ENCODE measurements around the gene AATF. TPM values are rescaled to one million over a fixed set of nuclear protein-coding genes. Genes with fewer than 3 reads are reported as not detected.

AATF gene
- total and polyA plus RNA-seq, 2 of the 8 experiments (the other 6 are each of a cell fraction or from before 2014, with no cell fraction given) = 20.1 to 62.8 TPM

GRCh38 chr17:36949461-36949927 lies 740 bp downstream of the AATF start:
- peak overlapping the region; percentile 18 for H4K91ac ChIP-seq (replicated peaks; ENCODE audit: insufficient read length, low read length)
- H3K79me2 ChIP-seq (ENCODE audit: control insufficient read depth in 1 of 2, insufficient read depth in 2 of 2, low read length in 2 of 2) = peaks cover 0 to 21% of the 10 kb centered on the region in 2 experiments; a peak in 2 of 4 replicates
- H2BK120ac ChIP-seq (replicated peaks; ENCODE audit: low read depth, low read length) = no peak overlapping the region
- H3K23me2 ChIP-seq (ENCODE audit: low read depth, low read length) = peaks cover 16% of the 10 kb centered on the region
- peak overlapping the region; percentile 81 to 96 for H3K4me2 ChIP-seq (ENCODE audit: insufficient read depth in 1 of 2, low read depth in 2 of 2, low read length in 2 of 2)
- peak overlapping the region; percentile 75 to 87 (median 82) for H3K4me3 ChIP-seq (ENCODE audit: extremely low read depth in 1 of 4, insufficient read depth in 2 of 4, low read depth in 3 of 4, low read length in 4 of 4)
- DNase-seq (ENCODE audit: low read depth in 1 of 2, low spot score in 2 of 2) = no peak
- no peak overlapping the region; the same call in 1 of the 2 replicates for H4K8ac ChIP-seq (ENCODE audit: extremely low read depth, insufficient read depth, low read length)
- peaks cover 15 to 39% (median 19%) of the 10 kb centered on the region in 4 experiments; a peak in 7 of 8 replicates for H3K36me3 ChIP-seq (ENCODE audit: control insufficient read depth in 2 of 4, insufficient read depth in 4 of 4, low read length in 3 of 4)
- FAIRE-seq = no peak
- H2BK20ac ChIP-seq (ENCODE audit: low read length) = no peak overlapping the region
- peaks cover 7 to 11% of the 10 kb centered on the region in 2 experiments for H4K20me1 ChIP-seq (replicated peaks in 1 of 2; ENCODE audit: control insufficient read depth in 1 of 2, insufficient read depth in 2 of 2, low read length in 2 of 2)
- H2BK12ac ChIP-seq (ENCODE audit: low read depth, low read length) = no peak overlapping the region
- H2BK5ac ChIP-seq (ENCODE audit: low read depth, low read length) = peak overlapping the region; percentile 77; the same call in 1 of the 2 replicates
- no peak overlapping the region for H3K14ac ChIP-seq (ENCODE audit: insufficient read length)
- no peak overlapping the region for H3K27ac ChIP-seq (ENCODE audit: low read depth, low read length)
- no peak overlapping the region for H2BK15ac ChIP-seq (ENCODE audit: low read length)
- H3K9me3 ChIP-seq (ENCODE audit: insufficient read depth in 2 of 2, low read depth in 1 of 2, low read length in 1 of 2) = no peaks in the 10 kb centered on the region
- peaks cover 34 to 42% (median 39%) of the 10 kb centered on the region in 4 experiments for H3K27me3 ChIP-seq (replicated peaks in 1 of 4; ENCODE audit: control insufficient read depth in 3 of 4, extremely low read depth in 1 of 4, insufficient read depth in 3 of 4, low read length in 3 of 4)
- peaks cover 8 to 19% (median 13%) of the 10 kb centered on the region in 4 experiments for H3K4me1 ChIP-seq (replicated peaks in 1 of 4; ENCODE audit: control insufficient read depth in 3 of 4, insufficient read depth in 4 of 4, low read length in 3 of 4)
- H3K4ac ChIP-seq (replicated peaks; ENCODE audit: insufficient read length, low read depth, low read length) = no peak overlapping the region
- H4K5ac ChIP-seq (ENCODE audit: insufficient read length, low read depth, low read length) = peak overlapping the region; percentile 16
- peak overlapping the region; percentile 96 for H3K18ac ChIP-seq (ENCODE audit: extremely low read depth, low read length)
- POLR2A ChIA-PET (ENCODE audit: partially characterized antibody) = interaction anchor here (0.5 to 2.4 kb wide), 9 partner anchors 9 to 142 kb away, joined by 3 to 11 read pairs (median 3); partner anchors contain the start of gene LHX1
- peak overlapping the region; percentile 52 to 75 (median 68) for H3K9ac ChIP-seq (replicated peaks in 1 of 4; ENCODE audit: extremely low read depth in 1 of 4, low read depth in 3 of 4, low read length in 3 of 4)
- H2AK5ac ChIP-seq (ENCODE audit: low read depth, low read length) = no peak overlapping the region
- WGBS, 2 experiments (ENCODE audit: extremely low coverage in 1 of 2, insufficient coverage in 1 of 2, insufficient read length in 1 of 2, insufficient replicate concordance in 2 of 2, low coverage in 1 of 2, low lambda C conversion rate in 2 of 2, missing lambda C conversion rate in 1 of 2) = 16% methylated on average over 9 of the region's 9 CpGs; no CpG with 5 or more reads in 1 of the 2 experiments
- CTCF ChIA-PET (ENCODE audit: partially characterized antibody) = interaction anchor here (1.1 to 2.7 kb wide), 4 partner anchors 11 to 347 kb away, joined by 3 to 10 read pairs (median 4); partner anchors contain the start of gene LHX1
- H3K56ac ChIP-seq (replicated peaks; ENCODE audit: insufficient read length, low read depth, low read length) = no peak overlapping the region
- no peak overlapping the region for H3K23ac ChIP-seq (ENCODE audit: insufficient read length)
- peak overlapping the region; percentile 36; the same call in 1 of the 2 replicates for H2AFZ ChIP-seq (ENCODE audit: low read length)
- no peaks in the 10 kb centered on the region; the same call in 1 of the 2 replicates for H3K79me1 ChIP-seq (ENCODE audit: low read depth, low read length)
- TF ChIP-seq TAF7 (optimal IDR thresholded peaks at IDR 0.05; ENCODE audit: borderline replicate concordance, low read depth, low read length) (peak; percentile 8), POLR2A (IDR thresholded peaks at IDR 0.05; ENCODE audit: control extremely low read depth in 1 of 2, low read depth in 2 of 2, low read length in 2 of 2) (no peak), SIN3A (conservative IDR thresholded peaks at IDR 0.05 in 1 of 2, IDR thresholded peaks at IDR 0.05 in 1 of 2; ENCODE audit: low read depth in 1 of 2, low read length in 2 of 2) (0 out of 4 replicates have a peak, but pooled peaks of 1 of the 2 experiments have one; percentile 8), HDAC6 (IDR thresholded peaks at IDR 0.05; ENCODE audit: low read depth, low read length) (no peak), CBX5 (IDR thresholded peaks at IDR 0.05; ENCODE audit: low read depth, low read length) (no peak), SP4 (IDR thresholded peaks at IDR 0.05; ENCODE audit: low read length) (no peak), CTBP2 (IDR thresholded peaks at IDR 0.05; ENCODE audit: borderline replicate concordance, insufficient read depth, insufficient read length, low read length) (no peak), POU5F1 (IDR thresholded peaks at IDR 0.05; ENCODE audit: low read depth, low read length) (no peak), BRCA1 (IDR thresholded peaks at IDR 0.05; ENCODE audit: low read depth, low read length) (no peak), E2F6 (IDR thresholded peaks at IDR 0.05) (no peak), TBP (IDR thresholded peaks at IDR 0.05; ENCODE audit: low read depth, low read length) (no peak), SRF (IDR thresholded peaks at IDR 0.05; ENCODE audit: low read depth, low read length) (no peak)

Measured in H1 (cell line).